GM21825 (cell line): ENCODE data around the gene FOXK2.
A peak's percentile ranks its signal among the peaks of the same experiment; 100 is the strongest.

Experiments used
- ATAC-seq: cut with Tn5 transposase; IDR thresholded peaks from one replicate; pipeline ENCODE4 v1.9.1; 2021; ENCODE audit warnings: mild to moderate bottlenecking, moderate library complexity; ENCODE audit not compliant: unreplicated experiment

FOXK2 gene

DNA sequence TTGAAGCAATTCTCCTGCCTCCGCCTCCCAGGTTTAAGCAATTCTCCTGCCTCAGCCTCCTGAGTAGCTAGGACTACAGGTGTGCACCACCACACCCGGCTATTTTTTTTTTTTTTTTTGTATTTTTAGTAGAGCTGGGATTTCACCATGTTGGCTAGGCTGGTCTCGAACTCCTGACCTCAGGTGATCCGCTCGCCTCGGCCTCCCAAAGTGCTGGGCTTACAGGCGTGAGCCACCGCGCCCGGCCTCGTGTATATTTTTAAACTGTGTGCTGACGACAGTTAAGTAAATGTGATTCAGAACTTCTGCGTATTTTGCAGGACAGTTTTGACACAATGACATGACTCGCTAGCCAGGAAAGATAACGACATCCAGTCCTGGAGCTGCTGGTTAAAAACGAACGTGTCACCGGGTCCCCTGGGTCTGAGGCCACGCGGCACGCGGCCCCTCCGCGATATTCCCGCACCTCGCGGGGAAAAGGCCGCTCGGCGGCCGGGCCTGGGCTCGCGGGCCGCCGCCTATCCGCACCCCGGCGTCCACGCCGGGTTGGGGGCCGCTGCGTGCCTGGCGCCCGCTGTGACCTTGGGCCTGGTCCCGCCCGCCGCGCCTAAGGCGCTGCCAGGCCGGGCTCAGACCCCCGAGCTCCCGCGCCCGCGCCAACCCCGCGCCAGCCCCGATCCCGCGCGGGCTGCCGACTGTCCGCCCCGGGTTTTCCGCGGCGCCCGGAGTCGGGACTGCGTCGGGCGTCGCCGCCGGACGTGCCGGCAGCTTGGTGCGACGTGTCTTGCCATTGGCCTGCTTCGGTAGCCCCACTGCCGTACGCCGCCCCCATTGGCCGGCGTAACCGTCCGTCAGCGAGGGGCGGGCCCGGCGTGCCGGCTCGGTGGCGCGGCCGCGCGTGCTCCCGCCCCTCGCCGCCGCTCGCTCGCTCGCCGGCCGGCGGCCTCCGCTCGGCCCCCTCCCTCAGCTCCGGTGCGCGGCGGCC, at the start of gene FOXK2:
FOXK2 (plus strand) TSS at position 907 of the 985 bp plus-strand sequence. CDS start 157 bp downstream, outside the sequence.
- peak; percentile 91 for ATAC-seq

DNA sequence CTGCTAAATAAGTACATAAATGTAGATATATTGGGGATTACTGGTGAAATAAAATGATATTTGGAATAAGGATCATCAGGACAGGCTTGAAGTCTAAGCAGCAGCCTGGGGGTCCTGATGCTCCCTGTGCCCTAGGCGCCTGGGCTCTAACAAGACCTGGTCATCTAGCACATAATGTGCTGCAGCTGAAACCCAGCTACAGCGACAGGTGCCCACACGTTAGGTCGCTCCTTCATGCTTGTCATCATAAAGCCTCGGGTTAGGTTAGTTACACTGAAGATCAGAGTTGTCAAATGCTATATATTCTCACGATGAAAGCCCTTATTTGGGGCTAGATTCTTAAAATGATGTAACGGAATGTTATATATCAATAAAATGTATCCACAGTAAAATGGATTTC, 49.5 kb upstream of the FOXK2 start:
- no peak for ATAC-seq

DNA sequence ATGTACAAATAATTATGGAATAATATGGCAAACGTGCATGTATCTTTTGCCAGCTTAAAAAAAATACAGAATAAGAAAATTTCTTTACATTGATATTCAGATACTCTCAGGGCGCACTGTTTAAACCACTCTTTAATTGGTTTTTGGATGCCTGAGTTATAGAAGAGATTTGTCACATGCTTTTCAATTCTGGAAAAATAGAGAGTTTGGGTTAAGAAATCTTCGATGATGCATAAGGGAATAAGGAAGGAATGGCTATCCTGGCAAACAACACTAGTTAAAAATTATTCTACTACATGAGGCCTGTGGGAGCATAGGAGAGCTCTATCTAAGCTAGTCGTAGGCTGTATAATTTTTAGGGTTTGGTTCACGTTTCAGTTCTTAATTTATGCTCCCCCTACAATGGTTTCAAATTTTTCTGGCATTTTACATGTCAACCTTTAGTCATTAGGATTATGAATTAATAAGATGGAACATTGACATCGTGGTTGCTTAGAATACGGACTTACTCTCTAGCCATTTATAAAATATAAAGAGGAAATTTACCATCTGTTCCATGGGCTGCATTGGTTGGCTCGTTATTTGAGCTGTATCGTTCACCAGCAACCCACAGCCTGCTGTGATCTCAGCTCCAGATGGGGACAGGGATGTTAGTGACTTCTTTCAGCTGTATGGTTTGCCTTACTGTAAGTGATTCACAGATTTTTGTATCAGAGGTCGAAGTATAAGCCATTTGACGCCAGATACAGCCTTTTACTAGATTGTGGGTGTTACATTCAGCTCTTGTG, 45.1 kb upstream of the FOXK2 start:
- ATAC-seq = no peak

DNA sequence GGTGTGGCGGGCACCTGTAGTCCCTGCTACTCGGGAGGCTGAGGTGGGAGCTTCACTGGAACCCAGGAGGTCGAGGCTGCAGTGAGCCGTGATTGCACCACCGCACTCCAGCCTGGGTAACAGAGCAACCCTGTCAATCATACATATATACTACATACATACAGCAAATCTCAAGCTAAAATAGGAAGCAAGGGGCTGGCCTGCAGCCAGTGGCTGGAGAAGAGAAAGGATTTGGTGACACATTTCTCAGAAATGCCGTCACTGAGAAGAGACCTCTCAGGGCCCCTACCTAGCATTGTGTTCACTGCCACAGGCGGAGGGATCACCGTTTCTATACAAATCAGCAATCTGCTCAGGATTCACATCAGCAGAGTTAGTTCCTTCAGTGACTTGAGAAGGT, 44.1 kb upstream of the FOXK2 start:
- ATAC-seq = no peak

DNA sequence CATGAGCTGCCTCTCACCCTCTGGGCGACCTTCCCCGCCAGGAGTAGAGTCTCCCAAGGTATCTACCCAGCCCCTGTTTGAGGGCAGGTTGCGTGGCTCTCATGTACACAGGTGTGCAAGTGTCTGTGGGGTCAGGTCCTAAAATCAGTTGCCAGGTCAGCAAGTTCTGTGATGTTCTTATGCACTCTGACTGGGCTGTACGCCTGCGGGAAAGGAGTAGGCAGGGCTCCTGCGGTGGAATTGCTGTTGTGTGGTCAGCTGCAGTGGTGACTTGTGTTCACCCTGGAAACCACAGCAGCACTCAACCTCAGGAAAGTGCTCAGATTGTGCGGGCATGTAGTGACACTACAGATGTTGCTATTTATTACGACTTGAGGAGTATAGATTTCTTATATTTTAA, 41.6 kb upstream of the FOXK2 start:
- no peak for ATAC-seq

DNA sequence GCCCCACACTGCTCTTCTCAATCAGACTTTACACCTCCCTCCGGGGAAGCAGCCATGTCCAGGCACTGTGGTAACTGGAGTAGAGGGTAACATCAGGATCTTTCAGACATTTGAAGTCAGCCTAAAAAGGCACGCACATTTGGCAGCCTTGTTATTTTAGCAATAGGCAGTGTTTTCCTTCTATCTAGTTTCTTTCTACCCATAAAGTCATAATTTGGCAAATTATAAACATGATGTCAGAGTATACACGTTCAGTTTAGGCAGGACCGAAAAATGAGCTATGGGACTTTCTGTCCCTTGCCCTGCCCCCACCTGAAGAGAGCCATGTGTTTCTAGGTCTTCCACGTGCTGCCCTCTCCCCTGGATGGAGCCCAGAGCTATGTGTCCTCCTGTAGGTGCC, 39.9 kb upstream of the FOXK2 start:
- no peak for ATAC-seq

DNA sequence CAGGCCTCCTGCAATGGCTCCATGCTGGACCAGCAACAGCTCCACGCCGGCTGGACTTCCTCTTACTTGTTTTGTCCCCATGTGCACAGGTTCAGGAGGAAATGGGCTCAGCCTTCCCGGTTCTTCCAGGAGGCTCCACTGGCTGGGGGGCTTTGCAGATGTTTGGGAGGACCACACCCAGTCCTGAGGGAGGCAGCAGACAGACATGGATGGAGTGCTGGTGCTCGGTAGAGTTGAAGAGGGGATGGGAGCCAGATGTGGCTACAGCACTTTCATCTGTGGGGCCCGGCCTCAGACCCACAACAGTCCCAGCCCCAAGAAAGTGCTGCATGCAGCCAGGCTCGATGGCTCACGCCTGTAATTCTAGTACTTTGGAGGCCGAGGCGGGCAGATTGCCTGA, 39.2 kb upstream of the FOXK2 start:
- no peak for ATAC-seq

DNA sequence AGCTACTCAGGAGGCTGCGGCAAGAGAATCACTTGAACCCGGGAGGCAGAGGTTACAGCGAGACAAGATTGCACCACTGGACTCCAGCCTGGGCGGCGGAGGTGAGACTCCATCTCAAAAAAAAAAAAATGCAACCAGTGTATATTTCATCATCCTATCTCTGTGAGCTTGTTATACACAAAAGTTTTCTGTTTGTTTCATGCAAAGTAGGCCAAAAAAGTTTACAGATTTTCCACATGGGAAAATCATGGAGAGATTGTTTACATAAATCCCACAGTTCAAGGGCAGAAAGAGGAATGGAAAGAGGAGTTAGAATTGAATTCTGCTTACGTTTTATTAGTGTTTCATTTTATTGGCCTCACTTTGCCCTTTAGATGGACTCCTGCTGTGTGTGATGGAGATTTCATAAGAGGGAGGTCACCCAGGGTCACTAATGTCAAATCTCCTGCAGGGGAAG, 36.3 kb upstream of the FOXK2 start:
- ATAC-seq = no peak

DNA sequence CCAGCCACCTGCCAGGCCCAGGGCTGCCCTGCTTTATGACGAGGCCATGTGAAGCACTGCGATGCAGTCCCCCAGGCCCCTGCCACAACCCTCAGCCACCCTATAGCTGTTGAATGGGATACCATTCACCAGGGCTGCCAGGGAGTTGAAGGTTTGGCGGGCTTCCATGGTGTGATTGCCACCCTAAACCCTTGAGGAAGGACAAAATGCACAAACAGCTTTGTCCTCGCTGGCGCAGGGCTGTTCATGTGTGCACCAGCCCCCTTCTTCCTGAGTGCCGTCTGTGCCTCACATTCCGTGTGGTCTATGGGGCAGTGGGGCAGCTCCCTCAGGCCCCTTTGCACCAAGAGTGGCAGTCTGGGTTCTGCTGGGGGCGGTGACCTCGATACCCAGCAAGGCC, 35.7 kb upstream of the FOXK2 start:
- ATAC-seq = no peak

DNA sequence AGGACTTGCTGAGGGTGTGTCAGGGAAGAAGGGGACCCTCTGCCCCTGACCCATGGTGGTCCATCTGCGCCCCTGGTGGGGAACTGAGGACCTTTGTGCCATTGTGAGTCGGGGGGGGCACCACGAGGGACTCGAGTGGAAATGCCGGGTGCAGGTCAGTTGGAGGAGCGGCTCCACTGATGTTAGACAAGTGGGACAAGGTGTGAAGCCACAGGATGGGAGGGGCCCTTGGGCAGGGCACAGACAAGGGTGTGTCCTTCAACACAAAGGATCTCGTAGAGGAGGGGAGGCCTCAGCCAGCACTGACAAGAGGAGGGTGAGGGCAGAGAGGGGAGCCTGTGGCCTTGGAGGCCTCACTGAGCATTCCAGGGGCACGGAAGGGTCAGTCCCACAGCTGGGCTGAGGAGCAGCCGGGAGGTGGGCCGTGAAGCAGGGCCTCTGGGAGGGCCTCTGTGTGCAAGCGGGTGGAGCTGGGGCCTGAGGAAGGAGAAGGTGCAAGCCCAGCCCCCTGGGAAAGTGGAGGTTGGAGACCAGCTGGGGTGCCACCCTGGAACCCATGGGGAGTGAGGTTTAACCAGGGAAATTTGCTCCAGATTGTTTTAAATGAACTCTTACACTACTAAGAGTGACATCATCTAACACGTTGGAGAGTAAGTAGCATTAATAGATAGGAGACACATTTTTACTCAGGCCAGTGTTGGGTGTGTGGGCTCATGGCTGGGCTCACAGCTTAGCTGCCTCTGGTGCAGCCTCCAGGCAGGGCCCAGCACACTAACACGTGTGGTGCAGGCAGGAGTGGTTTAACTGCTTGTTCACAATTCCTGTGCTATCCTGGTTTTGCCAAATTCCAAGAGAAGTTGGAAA, 33.1 kb upstream of the FOXK2 start:
- ATAC-seq = no peak

DNA sequence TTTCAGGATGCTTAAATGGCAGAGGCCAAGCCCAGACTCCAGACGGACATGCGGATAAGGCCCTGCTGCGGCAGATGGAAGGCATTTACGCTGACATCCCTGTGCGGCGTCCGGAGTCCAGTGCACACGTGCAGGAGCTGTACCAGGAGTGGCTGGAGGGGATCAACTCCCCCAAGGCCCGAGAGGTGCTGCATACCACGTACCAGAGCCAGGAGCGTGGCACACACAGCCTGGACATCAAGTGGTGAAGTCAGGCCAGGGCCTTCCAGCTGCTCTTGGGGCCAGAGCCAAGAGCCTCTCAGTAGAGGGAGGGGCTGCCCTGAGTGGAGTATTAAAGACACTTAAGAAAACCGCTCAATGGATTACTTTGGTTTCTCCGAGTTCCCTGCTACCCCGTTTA, 31.6 kb upstream of the FOXK2 start:
- no peak for ATAC-seq

DNA sequence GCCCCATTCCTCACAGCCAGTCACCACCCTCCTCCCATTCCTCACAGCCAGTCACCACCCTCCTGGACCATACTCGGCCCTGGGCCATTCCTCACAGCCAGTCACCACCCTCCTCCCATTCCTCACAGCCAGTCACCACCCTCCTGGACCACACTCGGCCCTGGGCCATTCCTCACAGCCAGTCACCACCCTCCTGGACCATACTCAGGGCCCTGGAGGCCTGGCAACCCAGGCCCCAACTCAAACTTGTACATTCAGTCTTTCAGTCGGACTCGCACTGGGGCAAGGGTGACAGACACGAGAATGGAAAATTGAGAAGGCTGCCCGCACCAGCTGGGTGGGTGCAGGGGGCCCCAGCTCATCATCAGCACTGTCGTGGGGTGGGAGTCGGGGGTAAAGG, 30.4 kb upstream of the FOXK2 start:
- no peak for ATAC-seq

DNA sequence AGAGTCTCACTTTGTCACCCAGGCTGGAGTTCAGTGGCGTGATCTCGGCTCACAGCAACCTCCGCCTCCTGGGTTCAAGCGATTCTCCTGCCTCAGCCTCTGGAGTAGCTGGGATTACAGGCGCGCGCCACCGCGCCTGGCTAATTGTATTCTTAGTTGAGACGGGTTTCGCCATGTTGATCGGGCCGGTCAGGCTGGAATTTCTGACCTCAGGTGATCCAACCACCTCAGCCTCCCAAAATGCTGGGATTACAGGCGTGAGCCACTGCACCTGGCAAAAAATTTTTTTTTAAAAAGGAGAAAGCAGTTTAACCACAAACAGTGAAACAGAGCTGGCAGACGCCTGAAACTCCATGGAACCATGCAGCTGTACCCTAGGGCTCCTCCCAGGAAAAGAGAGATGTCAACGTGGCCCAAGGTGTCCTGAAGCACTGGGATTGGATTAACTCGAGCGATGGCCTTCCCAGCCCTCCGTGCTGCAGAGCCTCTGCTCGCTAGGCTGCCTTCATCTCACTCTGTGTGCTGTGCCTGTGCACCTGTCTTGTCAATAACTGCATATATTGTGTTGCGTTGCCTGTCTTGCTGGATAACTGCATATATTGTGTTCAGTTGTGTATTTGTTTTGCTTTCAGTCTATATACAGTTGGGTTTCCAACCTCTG, 29.6 kb upstream of the FOXK2 start:
- ATAC-seq = no peak

DNA sequence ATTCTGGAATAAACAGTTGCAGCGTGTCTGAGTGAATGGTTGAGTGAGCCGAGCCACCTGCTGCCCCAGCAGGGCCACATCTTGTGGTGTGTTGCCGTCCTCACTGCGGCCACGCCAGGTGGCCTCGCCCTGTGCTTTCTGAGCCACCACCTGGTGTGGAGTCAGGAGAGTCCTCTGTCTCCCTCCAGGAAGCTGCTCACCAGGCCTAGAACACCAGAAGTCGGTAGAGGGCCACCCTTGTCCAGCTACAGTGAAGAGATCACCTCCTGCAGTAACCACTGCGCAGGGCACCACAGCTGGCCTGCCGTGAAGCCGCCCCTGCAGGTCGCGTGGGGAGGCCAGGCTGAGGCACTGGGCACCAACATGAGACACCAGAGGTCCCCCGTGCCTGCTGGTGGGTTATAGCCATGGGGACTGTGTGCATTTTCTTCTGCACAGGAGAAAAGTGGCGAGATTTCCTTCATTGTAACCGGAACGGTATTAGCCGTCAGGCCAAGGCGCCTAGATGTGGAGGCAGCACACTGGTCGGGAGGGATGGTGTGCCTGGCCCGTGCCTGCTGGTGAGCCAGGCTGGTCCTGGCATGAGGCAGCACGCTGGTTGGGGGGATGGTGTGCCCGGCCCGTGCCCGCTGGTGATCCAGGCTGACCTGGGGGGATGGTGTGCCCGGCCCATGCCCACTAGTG, 28.9 kb upstream of the FOXK2 start:
- ATAC-seq = no peak

DNA sequence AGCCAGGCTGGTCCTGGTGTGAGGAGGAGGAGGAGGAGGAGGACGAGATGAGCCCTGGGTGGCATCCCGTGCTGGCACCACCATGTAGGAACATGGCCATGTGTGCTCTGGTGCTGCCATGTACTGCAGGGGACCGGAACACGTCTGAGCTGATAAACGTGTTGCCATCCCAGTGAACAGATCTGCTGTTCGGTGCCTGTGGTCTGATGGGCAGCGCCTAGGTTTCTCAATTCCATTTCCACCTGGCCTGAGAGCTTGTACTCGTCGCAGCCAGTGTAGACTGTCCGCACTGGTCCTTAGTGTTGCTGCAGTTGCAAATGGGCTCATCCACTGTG, 28.4 kb upstream of the FOXK2 start:
- ATAC-seq = no peak

DNA sequence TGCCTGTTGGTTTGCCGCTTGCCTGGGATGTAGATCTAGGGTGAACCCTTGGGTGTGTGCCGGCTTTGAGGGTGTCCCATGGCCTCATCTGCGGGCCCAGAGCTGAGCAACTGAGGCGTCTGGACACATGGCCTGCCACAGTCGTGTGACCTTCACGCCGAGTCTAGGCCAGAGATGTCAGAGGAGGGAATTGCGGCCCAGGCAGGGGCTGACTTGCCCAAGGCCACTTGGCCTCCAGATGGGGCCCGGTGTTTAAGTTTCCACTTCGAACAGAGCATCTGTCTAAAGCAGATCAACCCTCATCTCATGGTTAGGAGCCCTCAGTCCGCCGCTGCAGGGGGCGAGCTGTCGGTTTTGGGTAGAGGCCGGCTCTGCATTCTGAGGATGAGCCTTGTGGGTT, 28.0 kb upstream of the FOXK2 start:
- no peak for ATAC-seq

DNA sequence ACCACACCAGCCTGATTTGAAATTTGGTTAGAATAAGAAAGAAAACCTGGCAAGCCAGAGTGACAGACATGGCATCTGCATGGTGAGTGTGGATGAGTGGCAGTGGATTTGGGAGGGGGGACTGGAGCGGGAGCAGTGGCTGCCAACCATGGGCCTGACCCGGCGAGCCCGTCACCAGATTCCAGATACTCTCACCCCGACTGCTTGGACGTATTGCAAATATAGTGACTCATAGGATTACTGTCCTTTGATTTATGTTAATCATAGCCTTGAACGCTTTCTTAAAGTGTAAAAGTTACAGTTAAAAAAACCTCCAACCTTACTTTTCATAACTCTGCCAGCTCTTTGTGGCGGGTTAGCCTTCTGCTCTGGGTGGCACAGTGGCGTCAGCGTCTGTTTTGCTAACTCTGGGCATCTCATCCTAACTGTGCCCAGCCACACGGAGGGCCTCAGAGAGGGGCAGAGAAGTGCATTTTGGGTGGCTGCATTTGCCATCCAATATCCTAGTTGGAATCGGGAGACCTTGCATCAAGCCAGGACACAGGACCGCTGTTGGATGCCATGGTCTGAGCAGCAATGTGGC, 26.8 kb upstream of the FOXK2 start:
- no peak for ATAC-seq

DNA sequence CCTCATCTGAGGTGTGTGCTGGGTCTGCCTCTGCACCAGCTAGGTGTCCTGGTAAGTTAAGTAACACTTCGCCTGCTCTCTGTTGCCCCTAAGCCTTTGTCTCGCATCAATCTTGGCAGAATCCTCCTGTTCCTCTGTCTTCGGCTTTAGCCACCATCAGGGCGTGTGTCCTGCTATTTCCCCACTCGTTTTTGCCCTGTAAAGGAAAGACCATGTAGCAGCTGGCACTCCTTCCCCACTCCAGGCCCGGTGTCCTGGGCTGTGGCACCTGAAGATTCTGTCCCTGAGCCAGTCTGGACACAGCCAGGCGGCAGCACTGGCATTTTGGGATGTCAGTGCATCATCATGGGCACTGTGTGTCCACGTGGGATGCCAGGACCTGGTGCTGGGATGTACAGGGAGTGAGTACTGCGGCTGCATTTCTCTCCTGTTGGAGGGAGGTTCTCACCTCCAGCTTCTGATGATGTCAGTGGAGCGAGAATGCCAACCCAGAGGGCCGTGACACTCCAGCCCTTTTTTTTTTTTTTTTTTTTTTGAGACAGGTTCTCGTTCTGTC, 26.2 kb upstream of the FOXK2 start:
- no peak for ATAC-seq
